ENCODE data around the gene ATRNL1.

GRCh38 chr10:115436999-115437398, 343.8 kb downstream of the ATRNL1 start:
- TF ChIP-seq CTCF (IDR thresholded peaks at IDR 0.05; ENCODE audit: control extremely low read depth in 1 of 3, insufficient read depth in 1 of 3, low read depth in 1 of 3, low read length in 3 of 3), result no peak
- no peak for TF ChIP-seq POLR2A (IDR thresholded peaks at IDR 0.05; ENCODE audit: control extremely low read depth in 1 of 2, low read depth in 2 of 2, low read length in 2 of 2)
- TF ChIP-seq EZH2 (IDR thresholded peaks at IDR 0.05; ENCODE audit: low read depth, low read length, severe bottlenecking), result no peak
- TF ChIP-seq ASH2L (IDR thresholded peaks at IDR 0.05; ENCODE audit: low read length), result no peak

Data from H1 (cell line).